ENCODE results near the gene TBC1D17.

GRCh38 chr19:49862391-49863253 is 14.9 kb upstream of the TBC1D17 start:
- peak; percentile 28 for TF ChIP-seq CTCF (IDR thresholded peaks at IDR 0.05; ENCODE audit: insufficient read depth, low read length, poor library complexity, severe bottlenecking)
- no peak for TF ChIP-seq EZH2phosphoT487 (conservative IDR thresholded peaks at IDR 0.05; ENCODE audit: low read length)

Data from SU-DHL-6 (cell line).